Measurements from ENCODE around the gene CPEB4. TPM values are rescaled to one million over a fixed set of nuclear protein-coding genes. Genes with fewer than 3 reads are reported as not detected.

The CPEB4 gene
- total RNA-seq, 1 donor from 2014 or later = 36.6 TPM

GRCh38 chr5:173913686-173914321 is 25.7 kb downstream of the CPEB4 start:
- no peak for DNase-seq

GRCh38 chr5:173915310-173916014 is 27.3 kb downstream of the CPEB4 start:
- DNase-seq = peak; percentile 58

GRCh38 chr5:173916233-173916632 is 28.1 kb downstream of the CPEB4 start:
- DNase-seq = no peak

GRCh38 chr5:173917788-173918786 is 29.9 kb downstream of the CPEB4 start:
- peak; percentile 90 for DNase-seq

GRCh38 chr5:173919443-173919842 is 31.3 kb downstream of the CPEB4 start:
- DNase-seq = no peak

GRCh38 chr5:173920024-173920753 is 32.0 kb downstream of the CPEB4 start:
- DNase-seq = no peak

GRCh38 chr5:173920866-173921555 is 32.9 kb downstream of the CPEB4 start:
- DNase-seq = no peak

- no peak for DNase-seq
Observed at GRCh38 chr5:173922527-173922926, 34.4 kb downstream of the CPEB4 start.

- no peak for DNase-seq
Observed at GRCh38 chr5:173923218-173924095, 35.3 kb downstream of the CPEB4 start.

- DNase-seq = no peak
Observed at GRCh38 chr5:173924899-173925298, 36.8 kb downstream of the CPEB4 start.

- DNase-seq = peak; percentile 6
Observed at GRCh38 chr5:173925449-173926071, 37.4 kb downstream of the CPEB4 start.

- no peak for DNase-seq
Observed at GRCh38 chr5:173926359-173926758, 38.2 kb downstream of the CPEB4 start.

GRCh38 chr5:173928871-173929574 is 40.9 kb downstream of the CPEB4 start:
- no peak for DNase-seq

GRCh38 chr5:173932695-173933139 is 44.6 kb downstream of the CPEB4 start:
- no peak for DNase-seq

- DNase-seq = no peak
Observed at GRCh38 chr5:173933901-173934300, 45.8 kb downstream of the CPEB4 start.

GRCh38 chr5:173935396-173935795 is 47.2 kb downstream of the CPEB4 start:
- no peak for DNase-seq

GRCh38 chr5:173940269-173940668 is 52.1 kb downstream of the CPEB4 start:
- no peak for DNase-seq

GRCh38 chr5:173941102-173941501 is 53.0 kb downstream of the CPEB4 start:
- no peak for DNase-seq

- no peak for DNase-seq
Observed at GRCh38 chr5:173941758-173942401, 53.7 kb downstream of the CPEB4 start.
